ENCODE measurements around the gene MPZL1. TPM values are rescaled to one million over a fixed set of nuclear protein-coding genes. Genes with fewer than 3 reads are reported as not detected.

MPZL1 gene
- total RNA-seq, 2 experiments from 2014 or later, result 1.2 to 1.5 TPM

DNA sequence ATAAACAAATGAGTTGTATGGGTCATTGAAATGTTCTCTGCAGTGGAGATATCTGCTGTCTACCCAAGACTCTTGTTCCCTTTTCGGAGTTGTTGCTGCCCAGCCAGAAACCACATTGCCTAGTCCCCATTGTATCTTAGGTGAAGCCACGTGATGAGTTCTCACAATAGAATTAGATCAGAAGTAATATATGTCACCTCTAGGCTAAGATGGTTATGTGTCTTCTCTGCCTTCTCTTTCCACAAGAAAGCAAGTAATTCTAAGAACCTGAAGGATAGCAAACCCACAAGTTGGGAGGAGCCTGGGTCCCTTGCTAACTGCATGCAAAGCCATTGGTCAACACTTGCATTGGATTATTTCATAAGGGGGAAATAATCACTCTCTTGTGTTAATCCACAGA is 115.5 kb downstream of the MPZL1 start:
- H3K4me3 ChIP-seq (ENCODE audit: low read length), result no peak overlapping the region
- no peaks in the 10 kb centered on the region for H3K36me3 ChIP-seq (ENCODE audit: insufficient read depth, low read length)
- DNase-seq, result no peak
- no peak overlapping the region for H3K27ac ChIP-seq (ENCODE audit: low read depth in 1 of 2, low read length in 2 of 2)
- H3K9me3 ChIP-seq (ENCODE audit: control insufficient read depth in 1 of 2, insufficient read depth in 1 of 2, low read length in 2 of 2), result no peaks in the 10 kb centered on the region
- H3K36me3 Mint-ChIP-seq (ENCODE audit: low read depth), result no peaks in the 10 kb centered on the region
- H3K27ac Mint-ChIP-seq, result no peak overlapping the region
- intact Hi-C loops (cut with DNase I, micrococcal nuclease), result no loop called here
- TF ChIP-seq, protein P1, sequence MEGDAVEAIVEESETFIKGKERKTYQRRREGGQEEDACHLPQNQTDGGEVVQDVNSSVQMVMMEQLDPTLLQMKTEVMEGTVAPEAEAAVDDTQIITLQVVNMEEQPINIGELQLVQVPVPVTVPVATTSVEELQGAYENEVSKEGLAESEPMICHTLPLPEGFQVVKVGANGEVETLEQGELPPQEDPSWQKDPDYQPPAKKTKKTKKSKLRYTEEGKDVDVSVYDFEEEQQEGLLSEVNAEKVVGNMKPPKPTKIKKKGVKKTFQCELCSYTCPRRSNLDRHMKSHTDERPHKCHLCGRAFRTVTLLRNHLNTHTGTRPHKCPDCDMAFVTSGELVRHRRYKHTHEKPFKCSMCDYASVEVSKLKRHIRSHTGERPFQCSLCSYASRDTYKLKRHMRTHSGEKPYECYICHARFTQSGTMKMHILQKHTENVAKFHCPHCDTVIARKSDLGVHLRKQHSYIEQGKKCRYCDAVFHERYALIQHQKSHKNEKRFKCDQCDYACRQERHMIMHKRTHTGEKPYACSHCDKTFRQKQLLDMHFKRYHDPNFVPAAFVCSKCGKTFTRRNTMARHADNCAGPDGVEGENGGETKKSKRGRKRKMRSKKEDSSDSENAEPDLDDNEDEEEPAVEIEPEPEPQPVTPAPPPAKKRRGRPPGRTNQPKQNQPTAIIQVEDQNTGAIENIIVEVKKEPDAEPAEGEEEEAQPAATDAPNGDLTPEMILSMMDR (IDR thresholded peaks at IDR 0.05), result no peak
- CTCF ChIA-PET, result no interaction called here
- peaks cover 0 to 2% of the 10 kb centered on the region in 2 experiments for H3K27me3 ChIP-seq (ENCODE audit: control insufficient read depth in 1 of 2, insufficient read depth in 2 of 2, low read length in 2 of 2)
- H3K4me3 Mint-ChIP-seq, result no peak overlapping the region
- H3K27me3 Mint-ChIP-seq, result no peaks in the 10 kb centered on the region
- no peak for ATAC-seq (ENCODE audit: poor library complexity)
- H3K4me1 ChIP-seq (ENCODE audit: insufficient read depth, low read length), result no peaks in the 10 kb centered on the region
- no peaks in the 10 kb centered on the region for H3K4me1 Mint-ChIP-seq (ENCODE audit: low read depth)
- no peaks in the 10 kb centered on the region for H3K9me3 Mint-ChIP-seq
- POLR2A ChIA-PET, result interaction anchor here (1.2 kb wide), 1 partner anchor 11 kb away, joined by 3 read pairs; no protein-coding TSS in a partner anchor

DNA sequence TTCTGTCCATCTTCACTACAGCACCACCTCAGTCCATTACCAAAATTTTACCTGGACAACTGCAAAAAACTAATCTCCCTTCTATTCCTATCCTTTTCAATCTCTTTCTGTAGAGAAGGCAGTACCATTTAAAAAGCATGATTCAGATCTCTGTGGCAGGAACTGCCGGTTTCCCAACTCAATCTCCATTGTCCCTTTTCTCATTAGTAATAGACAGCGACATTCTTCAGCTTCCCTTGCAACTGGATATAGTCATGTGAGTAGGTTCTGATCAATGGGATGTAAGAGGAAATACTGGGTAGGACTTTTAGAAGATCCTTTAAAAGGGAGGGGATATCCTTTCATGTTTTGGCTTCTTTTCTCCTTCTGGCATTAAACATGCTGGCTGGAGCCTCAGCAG is 117.2 kb downstream of the MPZL1 start:
- CTCF ChIA-PET, result no interaction called here
- no peak overlapping the region for H3K27ac Mint-ChIP-seq
- no peaks in the 10 kb centered on the region for H3K4me1 Mint-ChIP-seq (ENCODE audit: low read depth)
- ATAC-seq (ENCODE audit: poor library complexity) (no peak), DNase-seq (no peak)
- no peak overlapping the region for H3K4me3 Mint-ChIP-seq
- POLR2A ChIA-PET, result no interaction called here
- Histone ChIP-seq H3K9me3 (ENCODE audit: control insufficient read depth in 1 of 2, insufficient read depth in 1 of 2, low read length in 2 of 2) (no peaks in the 10 kb centered on the region), H3K4me3 (ENCODE audit: low read length) (no peak overlapping the region), H3K27ac (ENCODE audit: low read depth in 1 of 2, low read length in 2 of 2) (no peak overlapping the region), H3K27me3 (ENCODE audit: control insufficient read depth in 1 of 2, insufficient read depth in 2 of 2, low read length in 2 of 2) (no peaks in the 10 kb centered on the region), H3K4me1 (ENCODE audit: insufficient read depth, low read length) (no peaks in the 10 kb centered on the region), H3K36me3 (ENCODE audit: insufficient read depth, low read length) (no peaks in the 10 kb centered on the region)
- no peaks in the 10 kb centered on the region for H3K9me3 Mint-ChIP-seq
- H3K27me3 Mint-ChIP-seq, result no peaks in the 10 kb centered on the region
- intact Hi-C loops (cut with DNase I, micrococcal nuclease), result no loop called here
- TF ChIP-seq, protein P1 (IDR thresholded peaks at IDR 0.05), result no peak
- no peaks in the 10 kb centered on the region for H3K36me3 Mint-ChIP-seq (ENCODE audit: low read depth)

Other genes with a start within 250 kb of the MPZL1 start
- 100 to 1,000 TPM; 355 to 378 TPM for gene CD247, start 203.5 kb upstream of the MPZL1 start, total RNA-seq
- 10 to 100 TPM; 10.7 to 11.2 TPM for gene CREG1, start 168.2 kb upstream of the MPZL1 start, total RNA-seq
- gene RCSD1, start 91.8 kb upstream of the MPZL1 start, total RNA-seq, result 10 to 100 TPM; 42.3 to 44.6 TPM
- gene ADCY10, start 192.2 kb downstream of the MPZL1 start, total RNA-seq, result under 1 TPM; 0.11 to 0.52 TPM
- 10 to 100 TPM; 13.3 to 13.6 TPM for gene DCAF6, start 214.7 kb downstream of the MPZL1 start, total RNA-seq
- gene MPC2, start 215.1 kb downstream of the MPZL1 start, total RNA-seq, result 10 to 100 TPM; 54.4 to 54.8 TPM